CD14-positive monocyte (primary cell): ENCODE data around the gene KIF24. TPM values are rescaled to one million over a fixed set of nuclear protein-coding genes. Genes with fewer than 3 reads are reported as not detected.
A peak's percentile ranks its signal among the peaks of the same experiment; 100 is the strongest.
"Not testable (repeated sequence)": the region's sequence is repeated elsewhere in the genome, so short reads cannot be mapped to it uniquely, and the experiment has no call there.

ENCODE experiments used
- DNase-seq, 3 donors: peaks; one replicate each; pipeline ENCODE4 v3.0.0-alpha.2; 2011 to 2022
- H2AFZ ChIP-seq: 2 replicates; pipeline ENCODE4 v1.6.0; 2012; ENCODE audit warnings: mild to moderate bottlenecking, low read depth, low read length, inconsistent platforms; ENCODE audit not compliant: insufficient read depth, poor library complexity, severe bottlenecking
- H3K27ac ChIP-seq, 2 donors: 1 replicate in 1 of 2; 2 replicates in 1 of 2; pipeline ENCODE4 v1.5.1; 2012 to 2013; ENCODE audit warnings: low read length in 2 of 2, control low read depth in 1 of 2, inconsistent platforms in 1 of 2, low read depth in 1 of 2, mild to moderate bottlenecking in 1 of 2
- H3K27me3 ChIP-seq, 2 donors: one replicate each; pipeline versions ENCODE4 v1.6.0 to v1.6.1; 2011 to 2013; ENCODE audit warnings: low read length in 2 of 2; ENCODE audit not compliant: control insufficient read depth in 2 of 2, insufficient read depth in 2 of 2
- H3K36me3 ChIP-seq, 2 donors: replicated peaks in 1 of 2; 1 replicate in 1 of 2; 2 replicates in 1 of 2; pipeline versions ENCODE4 v1.5.1 to v1.6.1; 2012 to 2013; ENCODE audit warnings: low read length in 2 of 2, control low read depth in 1 of 2, inconsistent platforms in 1 of 2, mild to moderate bottlenecking in 1 of 2; ENCODE audit not compliant: insufficient read depth in 2 of 2, control insufficient read depth in 1 of 2
- H3K4me1 ChIP-seq, 2 donors: 1 replicate in 1 of 2; 2 replicates in 1 of 2; pipeline versions ENCODE4 v1.5.1 to v1.6.1; 2012 to 2013; ENCODE audit warnings: low read length in 2 of 2, control low read depth in 1 of 2, inconsistent platforms in 1 of 2, mild to moderate bottlenecking in 1 of 2, moderate library complexity in 1 of 2; ENCODE audit not compliant: insufficient read depth in 2 of 2, control insufficient read depth in 1 of 2
- H3K4me2 ChIP-seq: replicated peaks from 2 replicates; pipeline ENCODE3; 2012; ENCODE audit warnings: low read length, moderate library complexity, mild to moderate bottlenecking; ENCODE audit not compliant: poor library complexity, severe bottlenecking; ENCODE audit errors: extremely low read depth
- H3K4me3 ChIP-seq, 3 experiments: fragments of 200-600 bp in 1 of 3; sonication (generic) in 1 of 3; replicated peaks in 1 of 3; 1 replicate in 2 of 3; 2 replicates in 1 of 3; pipeline ENCODE4 v1.5.1; 2011 to 2013; ENCODE audit warnings: low read length in 3 of 3, mild to moderate bottlenecking in 3 of 3, control low read depth in 2 of 3, low read depth in 2 of 3, inconsistent platforms in 1 of 3, moderate library complexity in 1 of 3
- H3K79me2 ChIP-seq: 2 replicates; pipeline ENCODE4 v1.6.0; 2012; ENCODE audit warnings: mild to moderate bottlenecking, control low read depth, inconsistent platforms, low read length, moderate library complexity; ENCODE audit not compliant: insufficient read depth
- H3K9ac ChIP-seq: 2 replicates; pipeline ENCODE4 v1.6.0; 2017; ENCODE audit warnings: low read length, mild to moderate bottlenecking; ENCODE audit not compliant: insufficient read depth, poor library complexity, severe bottlenecking
- H3K9me3 ChIP-seq, 2 donors: replicated peaks in 1 of 2; 1 replicate in 1 of 2; 2 replicates in 1 of 2; pipeline versions ENCODE4 v1.5.1 to v1.6.1; 2012 to 2013; ENCODE audit warnings: low read length in 2 of 2, control low read depth in 1 of 2; ENCODE audit not compliant: control insufficient read depth in 1 of 2, insufficient read depth in 1 of 2
- H4K20me1 ChIP-seq: 2 replicates; pipeline ENCODE4 v1.6.0; 2012; ENCODE audit warnings: mild to moderate bottlenecking, low read length, control low read depth, moderate library complexity; ENCODE audit not compliant: insufficient read depth
- H3K27ac Mint-ChIP-seq, 7 donors: one replicate each; pipeline ENCODE4 v1.8.0; 2020; ENCODE audit warnings: mild to moderate bottlenecking in 7 of 7, mixed read lengths in 7 of 7, moderate library complexity in 6 of 7, inconsistent platforms in 2 of 7
- H3K27me3 Mint-ChIP-seq, 3 donors: one replicate each; pipeline ENCODE4 v1.8.0; 2021 to 2022; ENCODE audit warnings: low read depth in 3 of 3, mild to moderate bottlenecking in 3 of 3, mixed read lengths in 3 of 3, moderate library complexity in 3 of 3, inconsistent platforms in 1 of 3
- H3K36me3 Mint-ChIP-seq, 2 donors: one replicate each; pipeline ENCODE4 v1.8.0; 2020; ENCODE audit warnings: mixed read lengths in 2 of 2, inconsistent platforms in 1 of 2, mild to moderate bottlenecking in 1 of 2
- H3K4me1 Mint-ChIP-seq: one replicate; pipeline ENCODE4 v1.8.0; 2020; ENCODE audit warnings: mild to moderate bottlenecking, mixed read lengths
- H3K4me3 Mint-ChIP-seq, 2 donors: one replicate each; pipeline ENCODE4 v1.8.0; 2020; ENCODE audit warnings: mild to moderate bottlenecking in 2 of 2, mixed read lengths in 2 of 2, moderate library complexity in 1 of 2
- H3K9me3 Mint-ChIP-seq, 7 donors: one replicate each; pipeline ENCODE4 v1.8.0; 2020 to 2022; ENCODE audit warnings: mixed read lengths in 7 of 7, mild to moderate bottlenecking in 6 of 7, moderate library complexity in 6 of 7, inconsistent platforms in 2 of 7
- CTCF ChIP-seq: fragments of 200-600 bp; IDR thresholded peaks from one replicate; pipeline ENCODE4 v1.8.0; 2022; ENCODE audit warnings: antibody characterized with exemption, mild to moderate bottlenecking
- WGBS: methylation state at CpG from one replicate; pipeline ENCODE4 v1.1.5; 2013; ENCODE audit warnings: missing lambda C conversion rate; ENCODE audit not compliant: insufficient coverage; 5-methylcytosine and 5-hydroxymethylcytosine counted together
- intact Hi-C, 2 donors: fragments of 100-400 bp; cut with micrococcal nuclease; formaldehyde crosslinking; loops; one replicate each; pipeline versions ENCODE4 v1.15.0 to v1.15.1; 2023
- polyA plus RNA-seq, 3 donors: library from polyadenylated mRNA; depleted of rRNA in 1 of 3; unstranded in 2 of 3; stranded (reverse) in 1 of 3; fragments of 300-500 nt in 2 of 3; fragments of >200 nt in 1 of 3; fragmentation: Illumina TruSeq in 2 of 3; gene quantifications; 1 replicate in 2 of 3; 2 replicates in 1 of 3; pipeline ENCODE4 v1.2.3, GENCODE V29; 2012 to 2021

Gene KIF24
- polyA plus RNA-seq, 3 donors: 0.13 to 0.31 TPM; not detected in 1

- H3K9me3 Mint-ChIP-seq: peaks cover 0 to 2% (median 0%) of the 10 kb centered on the region in 7 donors
- no peak for TF ChIP-seq CTCF
- Histone ChIP-seq H3K9ac (no peak overlapping the region), H2AFZ (no peak overlapping the region), H3K4me2 (no peak overlapping the region), H3K4me1 (no peaks in the 10 kb centered on the region), H3K27me3 (no peaks in the 10 kb centered on the region), H3K9me3 (no peaks in the 10 kb centered on the region), H3K79me2 (no peaks in the 10 kb centered on the region), H4K20me1 (no peaks in the 10 kb centered on the region), H3K4me3 (no peak overlapping the region), H3K27ac (no peak overlapping the region), H3K36me3 (peaks cover 0 to 5% of the 10 kb centered on the region in 2 donors)
- no peak overlapping the region for H3K27ac Mint-ChIP-seq
- no peak for DNase-seq
- H3K4me3 Mint-ChIP-seq: no peak overlapping the region
- H3K36me3 Mint-ChIP-seq: peaks cover 6 to 17% of the 10 kb centered on the region in 2 donors
- WGBS: no CpG with 5 or more reads among the region's 1 CpG
- intact Hi-C loops: no loop called here
- H3K4me1 Mint-ChIP-seq: no peaks in the 10 kb centered on the region
- H3K27me3 Mint-ChIP-seq: peaks cover 0 to 2% (median 0%) of the 10 kb centered on the region in 3 donors
These were observed 18.9 kb downstream of the KIF24 start for GRCh38 chr9:34310215-34310614.

- H3K4me2 ChIP-seq, H2AFZ ChIP-seq, H3K4me3 ChIP-seq, H3K4me3 Mint-ChIP-seq, H3K9me3 ChIP-seq, H3K4me1 Mint-ChIP-seq, H3K27ac ChIP-seq, H3K27me3 Mint-ChIP-seq, H3K4me1 ChIP-seq, H4K20me1 ChIP-seq, intact Hi-C loops, H3K27me3 ChIP-seq, DNase-seq, H3K36me3 ChIP-seq, H3K79me2 ChIP-seq, H3K9ac ChIP-seq, H3K9me3 Mint-ChIP-seq: not testable (repeated sequence)
- WGBS: no CpG with 5 or more reads among the region's 3 CpGs
- Mint-ChIP-seq H3K36me3 (peaks cover 6 to 17% of the 10 kb centered on the region in 2 donors), H3K27ac (peak overlapping the region in 1 of 7 donors; percentile 50)
These were observed 20.8 kb downstream of the KIF24 start for GRCh38 chr9:34308316-34308715.

GRCh38 chr9:34301064-34301463 lies 28.0 kb downstream of the KIF24 start:
- H3K27ac Mint-ChIP-seq, H3K4me1 Mint-ChIP-seq, H3K4me3 Mint-ChIP-seq, DNase-seq, H2AFZ ChIP-seq, H3K36me3 ChIP-seq, H3K4me3 ChIP-seq, H3K4me1 ChIP-seq, H3K27me3 Mint-ChIP-seq, H3K27ac ChIP-seq, H3K79me2 ChIP-seq, H3K9ac ChIP-seq, H3K4me2 ChIP-seq, H3K27me3 ChIP-seq, H3K36me3 Mint-ChIP-seq, H3K9me3 ChIP-seq, H4K20me1 ChIP-seq, H3K9me3 Mint-ChIP-seq, intact Hi-C loops: not testable (repeated sequence)
- WGBS: 100% methylated on average over 2 of the region's 7 CpGs
